Stomach (tissue), 4 donors: Measurements from ENCODE around the gene SERPINB4.

Experiments used
- EP300 ChIP-seq: sonication (generic); formaldehyde crosslinking; IDR thresholded peaks from one replicate; pipeline ENCODE4 v1.6.1; 2017; ENCODE audit warnings: antibody characterized with exemption
- POLR2AphosphoS5 ChIP-seq, 3 donors: sonication (generic); formaldehyde crosslinking; IDR thresholded peaks; one replicate each; pipeline ENCODE4 v1.6.1; 2016; ENCODE audit warnings: antibody characterized with exemption in 3 of 3
- TF ChIP-seq, protein P1 (sequence below), 7 experiments: fragments of 450-650 bp in 4 of 7; fragments of 200-600 bp in 3 of 7; sonication (generic) in 3 of 7; IDR thresholded peaks; one replicate each; pipeline ENCODE4 v1.5.1; 2016 to 2019; ENCODE audit warnings: antibody characterized with exemption in 7 of 7, control low read depth in 2 of 7, mild to moderate bottlenecking in 1 of 7

DNA sequence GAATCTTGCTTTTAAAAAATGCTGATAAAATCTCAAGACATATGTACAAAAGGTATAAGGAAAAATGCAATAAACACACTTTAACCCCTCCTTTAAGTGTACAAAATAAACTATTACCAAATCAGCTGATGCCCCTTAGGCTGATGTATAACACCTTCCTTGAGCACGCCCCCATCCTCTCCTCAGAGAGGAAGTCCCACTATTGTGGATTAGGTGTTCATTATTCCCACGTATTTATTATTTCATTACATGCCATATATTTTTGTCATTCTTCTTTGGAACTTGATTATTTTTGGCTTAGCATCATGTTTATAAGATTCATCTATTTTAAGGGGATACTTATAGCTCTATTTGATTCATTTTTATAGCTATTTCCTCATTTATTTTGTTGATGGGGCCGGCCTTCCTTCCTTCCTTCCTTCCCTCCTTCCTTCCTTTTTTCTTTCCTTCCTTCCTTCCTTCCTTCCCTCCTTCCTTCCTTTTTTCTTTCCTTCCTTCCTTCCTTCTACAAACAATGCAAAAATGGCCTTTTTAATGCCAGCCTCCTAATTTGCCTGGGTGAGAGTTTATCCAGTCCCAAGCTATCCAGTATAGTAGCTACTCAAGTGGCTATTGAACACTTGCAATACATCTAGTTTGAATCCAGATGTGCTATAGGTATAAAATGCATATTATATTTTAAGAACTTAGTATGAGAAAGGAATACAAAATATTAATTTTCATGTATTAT, 52.9 kb downstream of the SERPINB4 start:
- TF ChIP-seq, protein P1, sequence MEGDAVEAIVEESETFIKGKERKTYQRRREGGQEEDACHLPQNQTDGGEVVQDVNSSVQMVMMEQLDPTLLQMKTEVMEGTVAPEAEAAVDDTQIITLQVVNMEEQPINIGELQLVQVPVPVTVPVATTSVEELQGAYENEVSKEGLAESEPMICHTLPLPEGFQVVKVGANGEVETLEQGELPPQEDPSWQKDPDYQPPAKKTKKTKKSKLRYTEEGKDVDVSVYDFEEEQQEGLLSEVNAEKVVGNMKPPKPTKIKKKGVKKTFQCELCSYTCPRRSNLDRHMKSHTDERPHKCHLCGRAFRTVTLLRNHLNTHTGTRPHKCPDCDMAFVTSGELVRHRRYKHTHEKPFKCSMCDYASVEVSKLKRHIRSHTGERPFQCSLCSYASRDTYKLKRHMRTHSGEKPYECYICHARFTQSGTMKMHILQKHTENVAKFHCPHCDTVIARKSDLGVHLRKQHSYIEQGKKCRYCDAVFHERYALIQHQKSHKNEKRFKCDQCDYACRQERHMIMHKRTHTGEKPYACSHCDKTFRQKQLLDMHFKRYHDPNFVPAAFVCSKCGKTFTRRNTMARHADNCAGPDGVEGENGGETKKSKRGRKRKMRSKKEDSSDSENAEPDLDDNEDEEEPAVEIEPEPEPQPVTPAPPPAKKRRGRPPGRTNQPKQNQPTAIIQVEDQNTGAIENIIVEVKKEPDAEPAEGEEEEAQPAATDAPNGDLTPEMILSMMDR (IDR thresholded peaks at IDR 0.05), result no peak
- no peak for TF ChIP-seq EP300
- no peak for TF ChIP-seq POLR2AphosphoS5 (IDR thresholded peaks at IDR 0.05)
